Activated naive CD4-positive, alpha-beta T cell treated with anti-CD3 and anti-CD28 coated beads, Interleukin-2, amount 50 U/mL, for 72 hours (primary cell): Measurements from ENCODE around the gene ADCY5. TPM values are rescaled to one million over a fixed set of nuclear protein-coding genes. Genes with fewer than 3 reads are reported as not detected.

Source experiments
- ATAC-seq, 2 donors: fragments of 150-1000 bp; cut with Tn5 transposase; 2 replicates each; pipeline ENCODE4 v1.10.0; 2021; ENCODE audit warnings: mild to moderate bottlenecking in 2 of 2, moderate library complexity in 2 of 2
- DNase-seq, 2 donors: peaks; one replicate each; pipeline ENCODE4 v3.0.0; 2021 to 2022; ENCODE audit warnings: low spot score in 2 of 2
- H3K27ac Mint-ChIP-seq, 2 donors: one replicate each; pipeline ENCODE4 v1.8.0; 2022; ENCODE audit warnings: mild to moderate bottlenecking in 2 of 2, mixed read lengths in 2 of 2
- H3K36me3 Mint-ChIP-seq, 2 donors: one replicate each; pipeline ENCODE4 v1.8.0; 2022; ENCODE audit warnings: mixed read lengths in 2 of 2
- H3K9me3 Mint-ChIP-seq, 2 donors: one replicate each; pipeline ENCODE4 v1.8.0; 2022; ENCODE audit warnings: mixed read lengths in 2 of 2
- total RNA-seq, 2 donors: library from RNA; stranded (reverse); gene quantifications; one replicate each; pipeline ENCODE4 v1.2.3, GENCODE V29; 2022

Gene ADCY5
- total RNA-seq, 2 donors from 2014 or later = not detected

DNA sequence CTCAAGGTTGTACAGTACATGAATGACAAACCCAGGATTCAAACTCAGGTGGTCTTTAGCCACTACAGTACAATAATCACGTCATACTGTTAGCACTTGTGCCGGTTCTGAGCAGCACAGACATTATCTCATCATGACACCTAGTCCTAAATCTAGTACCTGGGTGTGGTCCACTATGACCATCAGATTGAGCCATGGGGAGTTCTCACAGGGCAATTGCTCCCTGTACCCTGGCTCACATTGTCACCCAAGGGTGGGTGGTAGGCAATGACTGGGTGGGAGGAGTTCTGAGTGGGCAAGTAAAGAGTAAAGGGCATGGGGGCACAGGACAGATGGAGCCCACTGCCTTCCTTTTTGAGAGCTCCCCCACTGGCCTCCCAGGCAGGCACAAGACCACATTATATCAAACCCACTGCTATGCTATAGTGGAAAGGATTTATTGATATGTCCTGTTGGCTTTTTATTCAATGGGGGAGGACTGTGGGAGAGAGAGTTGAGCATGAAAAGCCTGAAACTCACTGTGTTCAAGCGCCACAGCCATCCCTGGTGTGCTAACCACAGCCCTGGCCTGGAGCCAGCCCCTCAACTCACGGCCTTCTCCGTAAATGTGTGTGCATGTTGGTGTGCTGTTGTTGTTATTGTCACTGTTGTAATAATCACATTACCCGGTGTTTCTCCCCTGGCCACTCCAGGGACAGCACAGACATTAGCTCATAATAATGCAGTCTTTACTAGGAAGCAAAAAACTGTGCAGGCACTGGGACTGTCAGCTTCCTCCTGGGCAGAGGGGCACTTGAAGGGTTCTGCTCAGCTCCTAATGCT, 27.3 kb downstream of the ADCY5 start:
- no peak for ATAC-seq
- H3K9me3 Mint-ChIP-seq = no peaks in the 10 kb centered on the region
- H3K36me3 Mint-ChIP-seq = no peaks in the 10 kb centered on the region
- DNase-seq = no peak
- no peak overlapping the region for H3K27ac Mint-ChIP-seq

GRCh38 chr3:123420416-123420968, 28.4 kb downstream of the ADCY5 start:
- H3K27ac Mint-ChIP-seq = no peak overlapping the region
- H3K9me3 Mint-ChIP-seq = no peaks in the 10 kb centered on the region
- no peak for DNase-seq
- ATAC-seq = no peak
- no peaks in the 10 kb centered on the region for H3K36me3 Mint-ChIP-seq

DNA sequence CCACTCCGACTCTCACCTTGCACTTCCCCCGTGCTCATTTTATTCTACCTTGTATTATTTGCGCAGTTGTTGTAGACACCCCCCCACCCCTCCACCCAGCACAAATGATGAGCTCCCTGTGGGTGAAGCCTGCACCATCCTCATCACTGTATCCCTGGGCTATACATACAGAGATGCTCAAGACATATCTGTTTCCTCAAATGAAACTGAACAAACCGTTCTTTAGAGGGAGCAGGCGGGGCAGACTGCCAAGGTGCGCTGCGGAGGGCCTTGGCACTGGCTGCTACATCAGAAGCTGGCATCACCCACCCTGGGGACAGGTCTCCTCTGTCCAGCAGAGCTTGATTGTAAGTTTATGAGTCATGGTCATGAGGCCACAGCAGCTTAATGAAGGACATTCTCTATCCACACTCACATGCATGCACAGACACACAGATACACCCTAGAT, 29.0 kb downstream of the ADCY5 start:
- H3K9me3 Mint-ChIP-seq = no peaks in the 10 kb centered on the region
- DNase-seq (no peak), ATAC-seq (no peak)
- no peaks in the 10 kb centered on the region for H3K36me3 Mint-ChIP-seq
- H3K27ac Mint-ChIP-seq = no peak overlapping the region

DNA sequence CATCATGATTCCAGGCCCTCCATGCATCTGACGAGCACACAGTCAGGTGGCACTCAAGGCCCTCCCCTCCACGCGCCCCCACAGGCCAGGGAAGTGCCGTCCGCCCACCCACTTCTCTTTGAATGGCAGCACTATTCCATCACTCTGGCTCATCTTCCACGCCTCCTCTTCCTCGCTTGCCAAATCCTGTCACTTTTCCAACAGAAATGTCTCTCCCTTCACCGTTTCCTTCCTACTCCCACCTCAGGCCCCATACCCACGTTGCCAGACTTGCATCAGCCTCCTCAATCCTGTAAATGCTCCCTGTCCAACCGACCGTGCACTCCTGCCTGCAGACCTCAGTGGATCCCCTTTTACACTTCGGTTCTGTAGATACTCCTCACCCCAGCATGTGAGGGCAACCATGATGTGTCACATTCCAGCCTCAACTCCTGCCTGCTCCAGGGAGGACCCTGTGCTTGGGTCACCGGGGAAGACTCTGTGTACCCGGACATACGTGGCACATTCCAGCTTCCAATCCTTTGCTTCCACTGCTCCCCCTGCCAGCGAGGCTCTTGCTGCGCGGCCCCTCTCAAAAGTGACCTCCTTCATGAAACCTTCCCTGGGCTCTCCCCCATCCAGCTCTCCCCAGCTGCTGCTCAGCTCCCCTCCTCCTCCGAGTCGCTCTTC, 29.6 kb downstream of the ADCY5 start:
- no peak for ATAC-seq
- Mint-ChIP-seq H3K27ac (no peak overlapping the region), H3K36me3 (no peaks in the 10 kb centered on the region)

GRCh38 chr3:123416647-123417046, 32.2 kb downstream of the ADCY5 start:
- DNase-seq = no peak
- Mint-ChIP-seq H3K9me3 (no peaks in the 10 kb centered on the region), H3K27ac (no peak overlapping the region), H3K36me3 (no peaks in the 10 kb centered on the region)
- no peak for ATAC-seq

More for the DNA sequence above, 29.6 kb downstream of the ADCY5 start:
- DNase-seq = no peak
- no peaks in the 10 kb centered on the region for H3K9me3 Mint-ChIP-seq

DNA sequence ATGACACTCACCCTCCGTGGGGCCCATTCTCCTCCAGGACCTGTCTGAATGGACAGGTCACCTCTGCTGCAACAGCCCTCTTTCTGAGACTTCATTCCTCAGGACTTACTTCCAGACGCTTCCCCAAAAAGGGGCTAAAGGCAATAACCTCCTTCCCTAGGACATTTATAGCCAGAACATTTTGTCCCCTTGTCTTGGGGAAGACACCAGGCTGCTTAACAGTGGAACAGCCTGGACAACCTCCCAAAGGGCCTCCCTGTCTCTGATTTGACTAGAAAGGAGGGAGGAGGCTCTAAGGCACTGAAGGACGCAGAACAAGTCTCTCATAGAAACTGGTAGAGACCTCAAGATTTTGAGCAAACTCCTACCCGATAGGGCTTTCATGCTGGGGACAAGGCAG, 32.7 kb downstream of the ADCY5 start:
- no peak for ATAC-seq
- no peak overlapping the region for H3K27ac Mint-ChIP-seq
- no peaks in the 10 kb centered on the region for H3K9me3 Mint-ChIP-seq
- H3K36me3 Mint-ChIP-seq = no peaks in the 10 kb centered on the region
- DNase-seq = no peak

DNA sequence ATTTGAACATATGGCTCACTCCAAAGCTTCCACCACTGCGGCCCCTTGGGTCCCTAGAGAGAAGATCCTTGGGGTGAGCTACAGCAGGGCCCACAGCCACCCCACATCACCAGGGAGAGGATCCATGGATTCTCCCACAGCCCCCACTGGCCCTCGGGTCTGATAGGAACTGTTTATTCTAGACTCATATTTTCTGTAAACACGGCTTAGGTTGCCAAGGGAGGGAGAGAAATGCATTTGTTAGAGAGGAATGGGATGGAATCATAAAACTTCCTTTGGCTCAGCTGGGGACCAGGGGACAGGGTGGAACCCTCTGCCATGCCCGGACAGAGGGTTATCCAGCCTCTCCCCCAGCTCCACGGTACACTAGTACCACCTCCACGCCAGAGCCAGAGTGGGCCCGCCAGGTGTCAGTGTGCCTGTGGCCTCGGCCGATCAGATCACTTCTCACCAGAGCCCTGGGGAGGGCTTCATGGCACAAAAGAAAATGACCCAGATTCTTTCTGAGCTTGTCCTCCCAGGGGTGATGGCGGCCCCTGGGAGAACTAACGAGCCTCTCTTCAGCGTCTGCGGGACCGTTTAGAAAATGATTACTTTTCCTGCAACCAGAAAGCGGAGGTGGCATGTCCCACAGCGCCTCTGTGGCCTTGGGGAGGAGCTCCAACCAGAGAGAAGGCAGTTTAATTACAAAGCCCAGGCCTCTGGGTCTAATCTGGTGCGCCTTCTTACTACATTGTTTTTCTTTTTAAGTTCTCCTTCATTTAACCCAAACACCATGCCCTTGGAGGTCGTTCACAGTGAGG, 33.7 kb downstream of the ADCY5 start:
- H3K27ac Mint-ChIP-seq = no peak overlapping the region
- H3K36me3 Mint-ChIP-seq = no peaks in the 10 kb centered on the region
- H3K9me3 Mint-ChIP-seq = no peaks in the 10 kb centered on the region
- DNase-seq (no peak), ATAC-seq (no peak)

DNA sequence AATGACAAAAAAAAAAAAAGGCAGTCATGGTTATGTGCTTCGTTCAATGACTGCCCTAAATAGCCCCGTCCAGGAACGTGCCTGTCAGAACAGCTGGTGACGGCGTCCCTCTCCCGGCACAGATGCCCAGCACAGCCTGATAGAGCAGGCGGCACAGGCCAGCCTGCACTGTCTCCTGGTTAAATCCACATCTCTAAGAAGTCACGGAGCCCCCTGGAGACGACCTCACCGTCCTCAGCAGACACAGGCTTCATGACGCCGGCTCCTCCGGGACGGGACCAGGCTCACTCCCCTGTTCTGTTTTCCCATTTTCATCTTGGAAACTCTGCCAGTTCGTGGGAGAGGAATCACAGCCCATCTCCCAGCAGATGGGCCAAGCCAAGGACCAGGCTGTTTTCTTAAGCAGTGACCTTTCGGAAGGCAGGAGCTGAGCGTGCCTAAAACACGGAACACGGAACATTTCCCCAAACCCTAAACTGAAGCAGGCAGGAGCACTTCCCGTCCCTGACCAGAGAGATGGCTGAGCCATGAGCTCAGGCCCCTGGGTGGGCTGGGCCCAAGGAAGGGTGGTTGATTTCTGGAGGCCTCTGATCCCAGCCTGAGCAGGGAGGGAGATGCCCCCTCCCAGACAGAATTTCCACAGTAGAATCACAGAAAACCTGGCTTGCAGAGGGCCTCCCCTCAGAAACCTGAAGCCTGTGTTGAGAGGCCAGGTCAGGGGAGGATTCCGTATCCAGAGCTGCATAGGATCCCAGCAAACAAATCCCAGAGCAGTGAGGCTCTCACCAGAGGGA, 35.9 kb downstream of the ADCY5 start:
- Mint-ChIP-seq H3K27ac (no peak overlapping the region), H3K9me3 (no peaks in the 10 kb centered on the region), H3K36me3 (no peaks in the 10 kb centered on the region)
- ATAC-seq (no peak), DNase-seq (no peak)

DNA sequence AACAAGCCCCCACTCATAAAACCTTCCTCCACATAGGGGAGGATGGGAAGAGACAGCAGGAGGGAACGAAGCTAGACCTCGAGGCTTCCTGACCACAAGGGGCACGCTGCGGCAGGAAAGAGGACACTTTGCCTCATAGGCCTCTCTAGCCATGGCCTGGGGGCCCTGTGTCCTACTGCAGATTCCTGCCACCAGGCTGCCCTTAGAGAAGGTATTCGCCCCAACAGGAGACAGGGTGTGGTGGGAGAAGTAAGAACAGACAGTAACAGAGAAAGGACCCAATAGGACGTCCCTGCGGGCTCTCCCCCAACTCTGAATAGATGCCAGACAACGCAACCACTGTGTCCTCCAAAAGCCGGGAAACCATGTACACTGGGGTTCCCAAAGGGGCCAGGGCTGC, 36.8 kb downstream of the ADCY5 start:
- H3K27ac Mint-ChIP-seq = no peak overlapping the region
- no peak for ATAC-seq
- H3K9me3 Mint-ChIP-seq = no peaks in the 10 kb centered on the region
- DNase-seq = no peak
- H3K36me3 Mint-ChIP-seq = no peaks in the 10 kb centered on the region

DNA sequence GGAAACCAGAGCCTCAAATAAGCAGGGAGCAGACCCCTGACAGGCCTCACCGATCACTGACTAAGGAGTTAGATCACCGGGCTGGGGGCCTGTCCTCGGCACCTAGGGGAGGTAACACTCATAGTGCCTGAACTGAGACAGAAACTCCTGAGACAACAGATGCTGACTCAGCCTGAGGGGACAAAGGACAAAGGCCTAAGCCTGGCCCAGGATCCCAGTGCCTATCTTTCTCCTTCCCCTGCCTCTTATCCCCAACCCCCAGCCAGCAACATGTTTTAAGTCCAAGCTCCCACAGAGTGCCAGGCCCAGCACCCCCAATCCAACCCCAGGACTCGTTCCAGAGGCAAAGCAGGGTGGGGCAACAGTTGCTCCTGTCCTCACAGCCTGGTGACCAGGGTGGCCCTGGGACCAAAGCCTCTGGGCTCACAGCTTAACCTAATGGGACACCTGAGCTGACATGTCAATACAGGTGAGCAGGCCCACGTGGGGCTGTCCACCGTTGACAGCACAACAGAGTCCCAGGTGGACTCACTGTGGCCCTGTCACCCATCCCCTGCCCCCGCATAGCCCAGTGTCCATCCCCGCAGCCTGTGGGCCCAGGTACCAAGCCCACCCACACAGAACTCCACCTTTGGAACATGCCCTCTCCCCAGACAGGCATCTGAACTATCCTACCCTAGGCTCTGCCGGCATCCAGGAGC, 37.4 kb downstream of the ADCY5 start:
- Mint-ChIP-seq H3K27ac (no peak overlapping the region), H3K36me3 (no peaks in the 10 kb centered on the region), H3K9me3 (no peaks in the 10 kb centered on the region)
- DNase-seq = no peak
- no peak for ATAC-seq

DNA sequence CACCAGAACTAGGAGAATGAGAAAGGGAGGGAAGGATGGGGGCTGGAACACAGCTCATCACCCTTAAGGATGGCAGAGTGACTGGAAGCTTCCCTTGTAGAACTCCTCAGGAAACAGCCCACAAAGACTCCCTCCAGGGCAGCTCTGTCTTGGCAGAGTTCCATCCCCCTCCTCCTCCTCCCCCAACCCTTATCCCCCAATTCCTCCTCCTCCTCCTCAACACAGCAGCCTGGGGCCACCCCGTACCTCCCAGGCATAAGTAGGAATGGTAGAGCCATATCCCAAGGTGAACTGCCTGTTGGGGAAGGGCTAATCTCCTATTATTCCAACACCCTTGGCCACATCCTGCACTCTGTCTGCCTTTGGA, 38.8 kb downstream of the ADCY5 start:
- DNase-seq (no peak), ATAC-seq (no peak)
- Mint-ChIP-seq H3K36me3 (no peaks in the 10 kb centered on the region), H3K9me3 (no peaks in the 10 kb centered on the region), H3K27ac (no peak overlapping the region)

GRCh38 chr3:123409443-123410148, 39.3 kb downstream of the ADCY5 start:
- Mint-ChIP-seq H3K36me3 (no peaks in the 10 kb centered on the region), H3K27ac (no peak overlapping the region), H3K9me3 (no peaks in the 10 kb centered on the region)
- DNase-seq (no peak), ATAC-seq (no peak)

DNA sequence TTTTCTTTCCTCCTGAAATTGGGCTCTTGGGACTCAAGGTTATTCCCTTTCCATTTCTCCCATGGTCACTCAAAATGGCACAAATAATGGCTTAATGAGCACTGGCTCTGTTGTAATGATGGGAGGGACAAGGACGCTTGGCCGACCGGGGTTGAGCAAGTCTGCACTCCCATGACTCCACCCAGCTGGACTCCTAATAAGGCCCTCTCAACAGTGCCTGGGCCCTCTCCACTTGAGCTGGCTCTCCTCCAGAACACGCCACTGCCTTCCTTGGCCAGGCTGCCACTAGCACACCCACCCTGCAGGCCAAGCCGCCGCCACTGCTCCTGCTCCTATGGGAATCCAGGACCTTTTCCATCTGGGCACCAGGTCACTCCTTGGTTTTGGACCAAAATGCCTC, 42.3 kb downstream of the ADCY5 start:
- no peak for ATAC-seq
- Mint-ChIP-seq H3K27ac (no peak overlapping the region), H3K36me3 (no peaks in the 10 kb centered on the region), H3K9me3 (no peaks in the 10 kb centered on the region)
- no peak for DNase-seq

- no peaks in the 10 kb centered on the region for H3K36me3 Mint-ChIP-seq
- DNase-seq (no peak), ATAC-seq (no peak)
- no peak overlapping the region for H3K27ac Mint-ChIP-seq
- H3K9me3 Mint-ChIP-seq = no peaks in the 10 kb centered on the region
Measured at GRCh38 chr3:123405936-123406510, 42.9 kb downstream of the ADCY5 start.

- Mint-ChIP-seq H3K27ac (no peak overlapping the region), H3K36me3 (no peaks in the 10 kb centered on the region), H3K9me3 (no peaks in the 10 kb centered on the region)
- ATAC-seq (no peak), DNase-seq (no peak)
Measured at GRCh38 chr3:123405021-123405420, 43.9 kb downstream of the ADCY5 start.
